K562 (cell line): ENCODE data around the gene MSH3. TPM values are rescaled to one million over a fixed set of nuclear protein-coding genes. Genes with fewer than 3 reads are reported as not detected.

Source experiments
- ATAC-seq: fragments of 200-7000 bp; cut with Tn5 transposase; 3 replicates; pipeline ENCODE4 v1.9.1; 2020; ENCODE audit warnings: moderate library complexity
- BruUV-seq: library from RNA; stranded (reverse); fragments of 400-500 nt; replicated peaks from 2 replicates; lab custom pipeline; 2021; lab: Mats Ljungman, UMichigan
- CTCF ChIA-PET: fragments of 300-600 bp; formaldehyde crosslinking; extraction: SDS; loops from one replicate; lab custom pipeline; 2021; ENCODE audit warnings: low intra/inter-chr PET ratio; lab: Yijun Ruan, JAX
- POLR2A ChIA-PET: fragments of 300-600, 350-650 bp; sonication (Branson Sonifier 250); formaldehyde crosslinking; extraction: SDS; loops from one replicate; lab custom pipeline; 2021; ENCODE audit warnings: antibody characterized with exemption, inconsistent platforms; lab: Yijun Ruan, JAX
- DNase-seq, 4 experiments: peaks; one replicate each; pipeline versions ENCODE4 v3.0.0 to v3.0.0-alpha.2; 2011 to 2018; ENCODE audit warnings: low spot score in 3 of 4, mixed read lengths in 3 of 4; ENCODE audit errors: extremely low read depth in 1 of 4
- FAIRE-seq: peaks from 2 replicates; lab custom pipeline; 2011; peaks lifted over from hg19 to GRCh38; lab: Jason Lieb, UNC
- H2AFZ ChIP-seq: 2 replicates; pipeline ENCODE4 v1.6.0; 2011; ENCODE audit warnings: low read depth, low read length, control low read depth, inconsistent platforms
- H3K27ac ChIP-seq: fragments of 200-600 bp; 3 replicates; pipeline ENCODE4 v1.8.0; 2011; ENCODE audit warnings: low read depth, mild to moderate bottlenecking, control low read depth, inconsistent platforms, low read length, moderate library complexity, mixed read lengths; ENCODE audit errors: extremely low read depth
- H3K27me3 ChIP-seq, 2 experiments: fragments of 300-600 bp in 1 of 2; 2 replicates in 1 of 2; 3 replicates in 1 of 2; pipeline versions ENCODE4 v1.6.0 to v1.8.0; 2011; ENCODE audit warnings: inconsistent platforms in 2 of 2, low read length in 2 of 2, mild to moderate bottlenecking in 1 of 2, mixed read lengths in 1 of 2, moderate library complexity in 1 of 2; ENCODE audit not compliant: control insufficient read depth in 2 of 2, insufficient read depth in 2 of 2
- H3K36me3 ChIP-seq: fragments of 300-600 bp; 3 replicates; pipeline ENCODE4 v1.8.0; 2011; ENCODE audit warnings: mild to moderate bottlenecking, low read length, inconsistent platforms; ENCODE audit not compliant: control insufficient read depth, insufficient read depth
- H3K4me1 ChIP-seq, 2 experiments: fragments of 200-600 bp in 1 of 2; replicated peaks in 1 of 2; 2 replicates in 1 of 2; 3 replicates in 1 of 2; pipeline versions ENCODE4 v1.5.1 to v1.8.0; 2011; ENCODE audit warnings: inconsistent platforms in 2 of 2, low read length in 2 of 2, mild to moderate bottlenecking in 1 of 2, mixed read lengths in 1 of 2, moderate library complexity in 1 of 2; ENCODE audit not compliant: control insufficient read depth in 2 of 2, insufficient read depth in 2 of 2
- H3K4me2 ChIP-seq: 2 replicates; pipeline ENCODE4 v1.6.1; 2011; ENCODE audit warnings: low read length, control low read depth, inconsistent platforms, mixed read lengths; ENCODE audit not compliant: insufficient read depth
- H3K4me3 ChIP-seq: fragments of 200-600 bp; sonication (generic), shearing (Covaris generic); 2 replicates; pipeline ENCODE4 v1.5.1; 2016; ENCODE audit warnings: control low read depth, inconsistent platforms
- H3K79me2 ChIP-seq: fragments of 200-600 bp; 3 replicates; pipeline ENCODE4 v1.8.0; 2011; ENCODE audit warnings: low read length, inconsistent platforms; ENCODE audit not compliant: control insufficient read depth, insufficient read depth
- H3K9ac ChIP-seq, 2 experiments: 2 replicates each; pipeline versions ENCODE4 v1.6.0 to v1.6.1; 2011; ENCODE audit warnings: low read depth in 2 of 2, low read length in 2 of 2, control low read depth in 1 of 2, inconsistent platforms in 1 of 2, mild to moderate bottlenecking in 1 of 2, mixed read lengths in 1 of 2; ENCODE audit not compliant: insufficient read depth in 1 of 2
- H3K9me1 ChIP-seq: one replicate; pipeline ENCODE4 v1.6.0; 2011; ENCODE audit warnings: inconsistent platforms, mild to moderate bottlenecking, low read length, moderate library complexity; ENCODE audit not compliant: control insufficient read depth, insufficient read depth
- H3K9me3 ChIP-seq: replicated peaks from 2 replicates; pipeline ENCODE4 v1.5.1; 2011; ENCODE audit warnings: low read depth, low read length, inconsistent platforms; ENCODE audit not compliant: control insufficient read depth, insufficient read depth
- H4K20me1 ChIP-seq: replicated peaks from 2 replicates; pipeline ENCODE4 v1.6.1; 2011; ENCODE audit warnings: low read length, inconsistent platforms, mixed read lengths; ENCODE audit not compliant: control insufficient read depth, insufficient read depth
- HDAC6 ChIP-seq: IDR thresholded peaks from 2 replicates; pipeline ENCODE4 v1.6.1; 2012; ENCODE audit warnings: low read depth, mild to moderate bottlenecking, control low read depth, inconsistent platforms, low read length, moderate library complexity
- HSF4 ChIP-seq: fragments of 250-450 bp; sonication (Bioruptor Pico); IDR thresholded peaks from 2 replicates; pipeline ENCODE4 v2.1.2; 2022; ENCODE audit warnings: mild to moderate bottlenecking, moderate library complexity, borderline replicate concordance
- VEZF1 ChIP-seq: fragments of 200-800 bp; sonication (Bioruptor generic); IDR thresholded peaks from 2 replicates; pipeline ENCODE4 v1.6.1; 2017; ENCODE audit warnings: missing genetic modification characterization, missing compliant biosample characterization
- in situ Hi-C: fragments of 300-500 bp; cut with MboI; formaldehyde crosslinking; loops from 4 replicates; pipeline ENCODE4 v1.15.0; 2018; ENCODE audit warnings: inconsistent platforms, mixed read lengths
- intact Hi-C: fragments of 100-400 bp; cut with micrococcal nuclease; formaldehyde crosslinking; loops from 2 replicates; pipeline ENCODE4 v1.14.2; 2022
- polyA plus RNA-seq, 8 experiments: library from polyadenylated mRNA; depleted of rRNA in 4 of 8; stranded (reverse) in 5 of 8; unstranded in 3 of 8; fragments of >200 nt; fragmentation: Nextera tagmentation in 2 of 8; fragmentation: Illumina TruSeq in 1 of 8; extraction: Ambion mirVana in 2 of 8; extraction: Trizol in 1 of 8; gene quantifications; 2 replicates each; pipeline versions ENCODE4 v1.2.1 to v1.2.3, GENCODE V29; 2011 to 2014; ENCODE audit warnings: inconsistent platforms in 1 of 8, missing spikeins in 1 of 8
- total RNA-seq, 7 experiments: library from RNA; depleted of rRNA in 6 of 7; stranded (reverse); fragments of >200 nt in 6 of 7; fragmentation: Illumina TruSeq in 2 of 7; extraction: Trizol in 2 of 7; gene quantifications; 2 replicates each; pipeline versions ENCODE4 v1.2.1 to v1.2.3, GENCODE V29; 2011 to 2021; ENCODE audit warnings: low replicate concordance in 1 of 7
- TF ChIP-seq, protein P1 (sequence below): sonication (generic); formaldehyde crosslinking; IDR thresholded peaks from 2 replicates; pipeline ENCODE4 v1.8.1; 2023; ENCODE audit warnings: mild to moderate bottlenecking, missing genetic modification reagents, moderate library complexity

Gene MSH3
- total and polyA plus RNA-seq, 9 of the 15 experiments (the other 6 are each of a cell fraction or from before 2014, with no cell fraction given): 3.9 to 17.2 (median 13.2) TPM

- no peak for DNase-seq
- in situ Hi-C loops: no loop called here
- Histone ChIP-seq H3K79me2 (no peaks in the 10 kb centered on the region), H4K20me1 (no peaks in the 10 kb centered on the region), H3K27ac (no peak overlapping the region), H3K4me2 (no peak overlapping the region), H3K4me3 (no peak overlapping the region), H3K9me3 (no peaks in the 10 kb centered on the region), H3K4me1 (peaks cover 0 to 1% of the 10 kb centered on the region in 2 experiments; a peak in 2 of 5 replicates), H3K27me3 (no peaks in the 10 kb centered on the region), H3K9ac (no peak overlapping the region), H3K36me3 (peaks cover 4% of the 10 kb centered on the region), H3K9me1 (no peaks in the 10 kb centered on the region), H2AFZ (no peak overlapping the region)
- no peak for FAIRE-seq
- BruUV-seq: no TSS peak
- intact Hi-C loops: no loop called here
- TF ChIP-seq, protein P1, sequence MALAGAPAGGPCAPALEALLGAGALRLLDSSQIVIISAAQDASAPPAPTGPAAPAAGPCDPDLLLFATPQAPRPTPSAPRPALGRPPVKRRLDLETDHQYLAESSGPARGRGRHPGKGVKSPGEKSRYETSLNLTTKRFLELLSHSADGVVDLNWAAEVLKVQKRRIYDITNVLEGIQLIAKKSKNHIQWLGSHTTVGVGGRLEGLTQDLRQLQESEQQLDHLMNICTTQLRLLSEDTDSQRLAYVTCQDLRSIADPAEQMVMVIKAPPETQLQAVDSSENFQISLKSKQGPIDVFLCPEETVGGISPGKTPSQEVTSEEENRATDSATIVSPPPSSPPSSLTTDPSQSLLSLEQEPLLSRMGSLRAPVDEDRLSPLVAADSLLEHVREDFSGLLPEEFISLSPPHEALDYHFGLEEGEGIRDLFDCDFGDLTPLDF (CRISPR knock-in tag): no peak
- TF ChIP-seq VEZF1 (CRISPR knock-in tag): no peak
- TF ChIP-seq HSF4: no peak
- TF ChIP-seq HDAC6: no peak
- ATAC-seq: no peak
- ChIA-PET POLR2A (no interaction called here), CTCF (no interaction called here)
Observed at GRCh38 chr5:80798633-80799032, 144.2 kb downstream of the MSH3 start.
